Vagina (tissue), 2 donors: Measurements from ENCODE around the gene TMEM106B.

Experiments used
- CTCF ChIP-seq, 3 experiments: fragments of 450-650 bp in 2 of 3; fragments of 200-600 bp in 1 of 3; sonication (generic) in 1 of 3; IDR thresholded peaks; one replicate each; pipeline ENCODE4 v1.5.1; 2017 to 2019; ENCODE audit warnings: antibody characterized with exemption in 3 of 3, mild to moderate bottlenecking in 2 of 3, moderate library complexity in 2 of 3
- POLR2A ChIP-seq, 2 donors: fragments of 450-650 bp; IDR thresholded peaks; one replicate each; pipeline ENCODE4 v1.6.1; 2017; ENCODE audit warnings: antibody characterized with exemption in 2 of 2, mild to moderate bottlenecking in 2 of 2, moderate library complexity in 2 of 2

- TF ChIP-seq CTCF (IDR thresholded peaks at IDR 0.05) (no peak), POLR2A (IDR thresholded peaks at IDR 0.05) (no peak)
Observed at GRCh38 chr7:12233175-12233574, 22.1 kb downstream of the TMEM106B start.
